B cell (primary cell): Measurements from ENCODE around the gene PEX1. TPM values are rescaled to one million over a fixed set of nuclear protein-coding genes. Genes with fewer than 3 reads are reported as not detected.
"Not testable (repeated sequence)": the region's sequence is repeated elsewhere in the genome, so short reads cannot be mapped to it uniquely, and the experiment has no call there.

Source experiments
- ATAC-seq: fragments of 200-7000 bp; cut with Tn5 transposase; one replicate; pipeline ENCODE4 v1.10.0; 2021; ENCODE audit warnings: low read depth, mild to moderate bottlenecking, moderate number of reproducible peaks, moderate library complexity
- CTCF ChIA-PET: fragments of 350-600 bp; sonication (Branson Sonifier 250); formaldehyde crosslinking; loops from one replicate; lab custom pipeline; 2021; ENCODE audit warnings: antibody characterized with exemption, inconsistent platforms; lab: Charles Lee
- POLR2A ChIA-PET: fragments of 350-600 bp; sonication (Branson Sonifier 250); formaldehyde crosslinking; loops from one replicate; lab custom pipeline; 2021; ENCODE audit warnings: antibody characterized with exemption; lab: Charles Lee
- DNase-seq: peaks from one replicate; pipeline ENCODE4 v3.0.0; 2013
- H2AFZ ChIP-seq: 2 replicates; pipeline ENCODE4 v1.6.1; 2012; ENCODE audit warnings: mild to moderate bottlenecking, low read depth, low read length; ENCODE audit not compliant: insufficient read depth, poor library complexity, severe bottlenecking
- H3K27ac ChIP-seq, 2 donors: 1 replicate in 1 of 2; 2 replicates in 1 of 2; pipeline ENCODE4 v1.5.1; 2012 to 2013; ENCODE audit warnings: low read length in 2 of 2, mild to moderate bottlenecking in 2 of 2, moderate library complexity in 1 of 2
- H3K27me3 ChIP-seq, 4 experiments: fragments of 200-600 bp in 1 of 4; sonication (generic) in 1 of 4; replicated peaks in 1 of 4; 1 replicate in 2 of 4; 2 replicates in 2 of 4; pipeline versions ENCODE4 v1.6.1 to v1.7.0; 2013 to 2016; ENCODE audit warnings: low read length in 3 of 4, mild to moderate bottlenecking in 2 of 4, mixed read lengths in 1 of 4, moderate library complexity in 1 of 4; ENCODE audit not compliant: insufficient read depth in 4 of 4, control insufficient read depth in 3 of 4; ENCODE audit errors: control extremely low read depth in 1 of 4
- H3K36me3 ChIP-seq, 2 experiments: replicated peaks in 1 of 2; 1 replicate in 1 of 2; 2 replicates in 1 of 2; pipeline versions ENCODE4 v1.6.1 to v1.7.1; 2013; ENCODE audit warnings: low read length in 1 of 2; ENCODE audit not compliant: insufficient read depth in 2 of 2, control insufficient read depth in 1 of 2; ENCODE audit errors: control extremely low read depth in 1 of 2, extremely low read depth in 1 of 2
- H3K4me1 ChIP-seq, 2 donors: fragments of 200-600 bp in 1 of 2; sonication (generic) in 1 of 2; 1 replicate in 1 of 2; 2 replicates in 1 of 2; pipeline versions ENCODE4 v1.5.1 to v1.6.1; 2013 to 2017; ENCODE audit warnings: low read length in 2 of 2; ENCODE audit not compliant: control insufficient read depth in 2 of 2, insufficient read depth in 2 of 2
- H3K4me2 ChIP-seq: replicated peaks from 2 replicates; pipeline ENCODE3; 2012; ENCODE audit warnings: mild to moderate bottlenecking, low read depth, low read length; ENCODE audit not compliant: poor library complexity, severe bottlenecking
- H3K4me3 ChIP-seq, 5 experiments: fragments of 200-600 bp in 1 of 5; sonication (generic) in 1 of 5; 1 replicate in 3 of 5; 2 replicates in 2 of 5; pipeline versions ENCODE4 v1.5.1 to v1.7.0; 2011 to 2016; ENCODE audit warnings: low read length in 4 of 5, mild to moderate bottlenecking in 4 of 5, low read depth in 2 of 5, control low read depth in 1 of 5, moderate library complexity in 1 of 5; ENCODE audit not compliant: insufficient read depth in 1 of 5; ENCODE audit errors: control extremely low read depth in 1 of 5, extremely low read depth in 1 of 5
- H3K79me2 ChIP-seq: fragments of 200-600 bp; sonication (generic); one replicate; pipeline ENCODE4 v1.6.0; 2016; ENCODE audit warnings: low read length; ENCODE audit not compliant: control insufficient read depth, insufficient read depth
- H3K9ac ChIP-seq: fragments of 200-600 bp; sonication (generic); 2 replicates; pipeline ENCODE4 v1.6.1; 2017; ENCODE audit warnings: mild to moderate bottlenecking, low read length, moderate library complexity
- H3K9me3 ChIP-seq, 3 donors: one replicate each; pipeline versions ENCODE4 v1.6.1 to v1.7.1; 2013; ENCODE audit warnings: low read length in 2 of 3; ENCODE audit not compliant: control insufficient read depth in 2 of 3, insufficient read depth in 1 of 3; ENCODE audit errors: control extremely low read depth in 1 of 3
- H4K20me1 ChIP-seq: 2 replicates; pipeline ENCODE4 v1.6.0; 2012; ENCODE audit warnings: mild to moderate bottlenecking, low read length; ENCODE audit not compliant: insufficient read depth, control insufficient read depth, poor library complexity, severe bottlenecking
- H3K27ac Mint-ChIP-seq: one replicate; pipeline ENCODE4 v1.8.0; 2021; ENCODE audit warnings: mixed read lengths
- H3K27me3 Mint-ChIP-seq: one replicate; pipeline ENCODE4 v1.8.0; 2021; ENCODE audit warnings: mixed read lengths
- H3K4me1 Mint-ChIP-seq: one replicate; pipeline ENCODE4 v1.8.0; 2021; ENCODE audit warnings: mixed read lengths
- H3K4me3 Mint-ChIP-seq: one replicate; pipeline ENCODE4 v1.8.0; 2021; ENCODE audit warnings: mixed read lengths
- H3K9me3 Mint-ChIP-seq: one replicate; pipeline ENCODE4 v1.8.0; 2022; ENCODE audit warnings: mixed read lengths; ENCODE audit not compliant: insufficient read depth
- EZH2 ChIP-seq: IDR thresholded peaks from 2 replicates; pipeline ENCODE4 v1.6.1; 2012; ENCODE audit warnings: borderline replicate concordance, low read depth, mild to moderate bottlenecking, moderate library complexity, low read length; ENCODE audit not compliant: insufficient read depth, poor library complexity, severe bottlenecking
- WGBS: methylation state at CpG from one replicate; pipeline ENCODE4 v1.1.5; 2013; ENCODE audit warnings: missing lambda C conversion rate; ENCODE audit not compliant: insufficient coverage; 5-methylcytosine and 5-hydroxymethylcytosine counted together
- intact Hi-C: fragments of 100-400 bp; cut with micrococcal nuclease; formaldehyde crosslinking; loops from one replicate; pipeline ENCODE4 v1.10.0; 2022
- polyA plus RNA-seq: library from polyadenylated mRNA; depleted of rRNA; stranded (reverse); fragments of >200 nt; gene quantifications from 2 replicates; pipeline ENCODE4 v1.2.3, GENCODE V29; 2012
- total RNA-seq, 2 donors: library from RNA; stranded (reverse); fragments of 120-200 nt in 1 of 2; gene quantifications; 1 replicate in 1 of 2; 2 replicates in 1 of 2; pipeline versions ENCODE4 v1.2.3 to v1.2.4, GENCODE V29; 2013 to 2022
- TF ChIP-seq, protein P1 (sequence below): fragments of 200-600 bp; IDR thresholded peaks from one replicate; pipeline ENCODE4 v1.8.0; 2022; ENCODE audit warnings: antibody characterized with exemption, mild to moderate bottlenecking

Gene PEX1
- total and polyA plus RNA-seq, 2 donors (not counting 1 experiment from before 2014, with no cell fraction given) = 26.0 to 33.7 TPM

- H3K79me2 ChIP-seq, H2AFZ ChIP-seq, H3K27ac Mint-ChIP-seq, H3K9me3 Mint-ChIP-seq, H3K27me3 ChIP-seq, H3K4me3 Mint-ChIP-seq, H3K9ac ChIP-seq, DNase-seq, H3K27ac ChIP-seq, H3K4me1 ChIP-seq, H3K4me3 ChIP-seq, H3K36me3 ChIP-seq, H4K20me1 ChIP-seq, intact Hi-C loops, H3K4me1 Mint-ChIP-seq, H3K4me2 ChIP-seq, CTCF ChIA-PET, POLR2A ChIA-PET, H3K9me3 ChIP-seq, H3K27me3 Mint-ChIP-seq, ATAC-seq: not testable (repeated sequence)
- 100% methylated on average over 4 of the region's 4 CpGs for WGBS
Measured at GRCh38 chr7:92479146-92479545, 49.2 kb downstream of the PEX1 start.

- no peaks in the 10 kb centered on the region for H3K27me3 ChIP-seq
- ATAC-seq (no peak), DNase-seq (no peak)
- POLR2A ChIA-PET = no interaction called here
- CTCF ChIA-PET = no interaction called here
- no peaks in the 10 kb centered on the region for H4K20me1 ChIP-seq
- Mint-ChIP-seq H3K4me3 (no peak overlapping the region), H3K9me3 (no peaks in the 10 kb centered on the region), H3K27ac (no peak overlapping the region), H3K27me3 (no peaks in the 10 kb centered on the region), H3K4me1 (no peaks in the 10 kb centered on the region)
- H3K79me2 ChIP-seq = no peaks in the 10 kb centered on the region
- no peak overlapping the region for H3K4me3 ChIP-seq
- WGBS = 91% methylated on average over 3 of the region's 4 CpGs
- H3K4me1 ChIP-seq = no peaks in the 10 kb centered on the region
- H3K27ac ChIP-seq = no peak overlapping the region
- H3K4me2 ChIP-seq = no peak overlapping the region
- no peak overlapping the region for H2AFZ ChIP-seq
- TF ChIP-seq, protein P1, sequence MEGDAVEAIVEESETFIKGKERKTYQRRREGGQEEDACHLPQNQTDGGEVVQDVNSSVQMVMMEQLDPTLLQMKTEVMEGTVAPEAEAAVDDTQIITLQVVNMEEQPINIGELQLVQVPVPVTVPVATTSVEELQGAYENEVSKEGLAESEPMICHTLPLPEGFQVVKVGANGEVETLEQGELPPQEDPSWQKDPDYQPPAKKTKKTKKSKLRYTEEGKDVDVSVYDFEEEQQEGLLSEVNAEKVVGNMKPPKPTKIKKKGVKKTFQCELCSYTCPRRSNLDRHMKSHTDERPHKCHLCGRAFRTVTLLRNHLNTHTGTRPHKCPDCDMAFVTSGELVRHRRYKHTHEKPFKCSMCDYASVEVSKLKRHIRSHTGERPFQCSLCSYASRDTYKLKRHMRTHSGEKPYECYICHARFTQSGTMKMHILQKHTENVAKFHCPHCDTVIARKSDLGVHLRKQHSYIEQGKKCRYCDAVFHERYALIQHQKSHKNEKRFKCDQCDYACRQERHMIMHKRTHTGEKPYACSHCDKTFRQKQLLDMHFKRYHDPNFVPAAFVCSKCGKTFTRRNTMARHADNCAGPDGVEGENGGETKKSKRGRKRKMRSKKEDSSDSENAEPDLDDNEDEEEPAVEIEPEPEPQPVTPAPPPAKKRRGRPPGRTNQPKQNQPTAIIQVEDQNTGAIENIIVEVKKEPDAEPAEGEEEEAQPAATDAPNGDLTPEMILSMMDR = no peak
- TF ChIP-seq EZH2 = no peak
- H3K9ac ChIP-seq = no peak overlapping the region
- H3K9me3 ChIP-seq = no peaks in the 10 kb centered on the region
- H3K36me3 ChIP-seq = no peaks in the 10 kb centered on the region
- intact Hi-C loops = no loop called here
Measured at GRCh38 chr7:92478711-92479110, 49.6 kb downstream of the PEX1 start.
